SHP77 treated with DMSO at 0.1 percent for 48 hours (cell line): ENCODE data around the gene TCF23.
"Not testable (repeated sequence)": the region's sequence is repeated elsewhere in the genome, so short reads cannot be mapped to it uniquely, and the experiment has no call there.

Experiments used
- DNase-seq: peaks from one replicate; lab custom pipeline; 2025; lab: John Stamatoyannopoulos, UW

Gene TCF23

DNA sequence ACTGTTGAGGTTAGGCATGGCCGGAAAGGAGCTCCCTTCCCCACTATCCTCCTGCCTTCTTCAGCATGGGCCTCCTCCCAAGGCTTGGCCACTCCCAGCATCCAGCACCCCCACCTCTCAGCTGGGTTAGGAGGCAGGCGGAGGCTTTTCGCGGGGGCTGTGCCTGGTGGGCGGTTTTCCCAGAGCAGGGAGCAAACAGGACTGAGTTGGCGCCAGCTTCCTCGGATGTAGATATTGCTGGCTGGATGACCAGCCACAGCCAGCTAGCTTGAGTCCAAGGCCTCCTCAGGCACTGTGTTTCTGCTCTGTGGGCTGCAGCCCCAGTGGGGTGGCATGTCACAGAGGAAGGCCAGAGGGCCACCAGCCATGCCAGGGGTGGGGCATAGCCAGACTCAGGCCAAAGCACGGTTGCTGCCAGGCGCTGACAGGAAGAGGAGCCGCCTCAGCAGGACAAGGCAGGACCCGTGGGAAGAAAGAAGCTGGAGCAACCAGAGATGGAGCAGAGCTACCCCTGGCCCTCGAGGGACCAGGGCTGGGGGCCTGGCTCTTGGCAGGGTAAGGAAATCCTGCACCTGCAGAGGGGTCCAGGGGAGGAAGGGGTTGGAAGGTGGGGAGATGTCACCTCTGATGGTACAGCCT lies at the start of gene TCF23:
Gene TCF23, plus strand, starts transcription at position 204 of the 639 bp plus-strand sequence. Its CDS starts 130 bp downstream, at position 334.
- DNase-seq, result no peak

DNA sequence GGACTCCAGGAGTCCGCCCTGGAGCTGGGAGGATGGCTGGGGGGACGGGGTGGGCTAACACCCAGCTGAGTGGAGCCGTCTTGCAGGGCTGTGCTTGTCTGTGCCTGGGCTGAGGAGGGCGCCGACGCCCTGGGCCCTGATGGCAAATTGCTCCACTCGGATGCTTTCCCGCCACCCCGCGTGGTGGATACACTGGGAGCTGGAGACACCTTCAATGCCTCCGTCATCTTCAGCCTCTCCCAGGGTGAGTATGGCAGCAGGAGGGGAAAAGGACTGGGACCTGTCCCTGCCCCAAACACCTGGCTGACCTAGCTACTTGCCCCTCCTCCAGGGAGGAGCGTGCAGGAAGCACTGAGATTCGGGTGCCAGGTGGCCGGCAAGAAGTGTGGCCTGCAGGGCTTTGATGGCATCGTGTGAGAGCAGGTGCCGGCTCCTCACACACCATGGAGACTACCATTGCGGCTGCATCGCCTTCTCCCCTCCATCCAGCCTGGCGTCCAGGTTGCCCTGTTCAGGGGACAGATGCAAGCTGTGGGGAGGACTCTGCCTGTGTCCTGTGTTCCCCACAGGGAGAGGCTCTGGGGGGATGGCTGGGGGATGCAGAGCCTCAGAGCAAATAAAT lies 49.4 kb upstream of the TCF23 start:
- DNase-seq, result no peak

GRCh38 chr2:27100036-27100435 lies 48.8 kb upstream of the TCF23 start:
- no peak for DNase-seq

DNA sequence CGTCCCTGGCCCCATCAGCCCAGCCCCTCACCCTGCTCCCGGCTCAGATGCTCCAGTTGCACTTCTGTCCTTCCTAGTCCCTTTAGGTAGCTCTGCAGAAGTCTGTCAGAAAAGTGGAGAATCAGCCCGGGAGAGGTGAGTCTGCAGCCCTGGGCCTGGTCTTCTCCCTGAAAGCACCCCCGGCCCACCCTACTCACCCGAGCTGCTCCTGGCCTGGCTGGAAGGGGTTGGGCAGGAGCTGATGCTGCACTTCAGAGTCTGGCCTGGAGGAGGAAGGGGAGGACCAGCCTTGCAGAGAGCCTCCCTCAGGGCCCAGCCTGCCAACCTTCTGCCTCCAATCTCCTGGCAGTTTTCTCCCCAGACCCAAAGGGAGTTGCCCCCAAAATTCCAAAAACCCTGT lies 46.5 kb upstream of the TCF23 start:
- DNase-seq, result no peak

GRCh38 chr2:27105981-27106380 lies 42.8 kb upstream of the TCF23 start:
- no peak for DNase-seq

- DNase-seq, result no peak
Observed at GRCh38 chr2:27108221-27108620, 40.6 kb upstream of the TCF23 start.

DNA sequence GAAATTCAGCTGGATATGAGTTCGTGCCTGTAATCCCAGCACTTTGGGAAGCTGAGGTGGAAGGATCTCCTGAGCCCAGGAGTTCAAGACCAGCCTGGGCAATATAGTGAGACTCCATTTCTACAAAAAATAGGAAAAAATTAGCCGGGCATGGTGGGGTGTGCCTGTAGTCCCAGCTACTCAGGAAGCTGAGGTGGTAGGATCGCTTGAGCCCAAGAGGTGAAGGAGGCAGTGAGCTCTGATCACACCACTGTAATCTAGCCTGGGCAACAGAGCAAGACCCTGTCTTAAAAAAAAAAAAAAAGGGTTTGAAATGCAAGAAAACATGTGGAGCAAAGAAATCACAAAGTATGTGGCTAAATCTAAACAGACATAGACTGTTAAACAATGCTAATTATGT lies 39.7 kb upstream of the TCF23 start:
- DNase-seq, result no peak

GRCh38 chr2:27110603-27111352 lies 38.0 kb upstream of the TCF23 start:
- DNase-seq, result not testable (repeated sequence)

- DNase-seq, result not testable (repeated sequence)
Observed at GRCh38 chr2:27111392-27112078, 37.3 kb upstream of the TCF23 start.

- no peak for DNase-seq
Observed at GRCh38 chr2:27115519-27115918, 33.3 kb upstream of the TCF23 start.

DNA sequence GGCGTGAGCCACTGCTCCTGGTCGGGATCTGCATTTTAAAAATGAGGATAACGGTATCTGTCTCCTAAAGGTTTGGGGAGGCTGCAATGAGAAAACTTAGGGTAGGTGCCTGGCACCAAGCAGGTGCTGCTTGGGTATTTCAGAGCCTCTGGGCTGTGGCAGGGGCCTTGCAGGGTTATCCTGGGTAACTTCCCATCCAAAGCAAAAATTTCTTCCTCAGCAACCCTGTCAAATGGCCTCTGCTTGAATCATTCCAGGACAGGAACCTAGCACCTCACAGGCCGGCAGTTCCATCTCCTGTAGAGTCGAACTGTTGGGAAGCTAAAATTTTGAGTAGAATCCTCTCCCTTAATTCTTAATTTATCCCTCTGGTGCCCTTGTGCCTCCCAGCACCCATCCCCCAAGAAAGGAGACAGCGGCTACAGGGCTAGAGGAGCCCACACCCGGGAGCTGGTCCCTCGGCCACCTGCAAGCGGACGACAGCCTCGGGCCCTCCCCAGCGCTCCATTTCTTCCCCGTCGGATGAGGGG lies 30.7 kb upstream of the TCF23 start:
- DNase-seq, result no peak

GRCh38 chr2:27118525-27119329 lies 30.1 kb upstream of the TCF23 start, which contains the start of gene CGREF1:
Gene CGREF1 (minus strand): TSS chr2:27119128. CDS start chr2:27104366, 14,762 bp downstream.
- DNase-seq, result no peak

- DNase-seq, result not testable (repeated sequence)
Observed at GRCh38 chr2:27119330-27119670, 29.5 kb upstream of the TCF23 start.

DNA sequence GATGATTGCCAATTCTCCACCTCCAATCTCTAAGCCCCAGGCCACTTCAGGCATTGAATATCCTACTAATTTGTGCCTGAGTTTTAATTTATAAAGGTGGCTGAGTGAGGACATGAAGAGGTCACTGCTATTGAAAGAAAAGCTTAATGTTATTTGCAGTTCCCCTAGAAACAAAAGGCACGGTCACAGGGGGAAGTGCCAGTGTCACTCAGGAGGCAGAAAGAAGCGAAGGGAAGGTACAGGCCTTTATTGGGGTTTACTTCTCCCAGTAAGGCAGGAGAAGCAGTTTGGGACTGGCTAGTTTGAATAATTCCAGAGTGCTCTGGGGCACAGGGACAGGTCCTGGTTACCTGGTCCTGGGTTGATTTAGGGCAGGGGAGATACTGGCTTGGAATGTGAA lies 26.9 kb upstream of the TCF23 start:
- DNase-seq, result no peak

GRCh38 chr2:27122791-27123190 lies 26.0 kb upstream of the TCF23 start:
- no peak for DNase-seq

DNA sequence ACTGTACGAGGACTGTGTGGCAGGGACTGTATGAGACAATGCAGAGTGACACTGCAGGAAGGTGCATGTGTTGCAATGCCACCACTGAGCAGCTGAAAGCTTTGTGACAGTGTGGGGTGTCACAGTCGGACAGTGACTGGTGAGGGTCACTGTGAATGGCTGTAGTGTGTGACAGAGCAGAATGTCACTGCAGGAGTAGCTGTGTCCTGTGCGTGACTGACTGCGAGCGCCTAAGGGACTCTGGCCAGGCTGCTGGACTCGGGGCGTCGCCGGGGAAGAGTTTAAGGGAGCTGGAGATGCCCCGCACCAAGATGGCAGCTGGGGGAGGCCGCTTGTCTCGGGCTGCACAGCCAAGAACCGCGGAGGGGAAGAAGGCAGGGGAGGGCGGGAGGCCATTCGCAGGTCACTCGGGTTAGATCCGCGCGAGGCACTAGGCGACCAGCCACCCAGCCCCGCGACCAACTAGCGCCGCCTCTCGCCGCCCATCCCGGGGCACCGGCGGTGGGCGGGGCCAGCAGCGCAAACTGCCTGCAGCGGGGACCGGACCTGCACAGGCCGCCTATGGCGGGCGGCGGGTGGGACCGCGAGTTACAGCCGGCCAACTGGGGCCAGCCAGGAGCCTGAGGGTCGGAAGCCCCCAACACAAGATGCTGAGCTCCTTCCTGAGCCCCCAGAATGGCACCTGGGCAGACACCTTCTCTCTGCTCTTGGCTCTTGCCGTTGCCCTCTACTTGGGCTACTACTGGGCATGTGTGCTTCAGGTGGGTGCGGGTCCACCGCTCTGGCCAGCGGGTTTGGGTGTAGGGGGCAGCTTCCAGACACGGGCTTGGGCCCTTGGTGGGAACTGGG lies 25.3 kb upstream of the TCF23 start, which contains the start of gene ABHD1:
Gene ABHD1, plus strand, starts transcription at position 514 of the 849 bp plus-strand sequence. Its CDS starts 134 bp downstream, at position 648.
- no peak for DNase-seq

GRCh38 chr2:27125104-27125503 lies 23.7 kb upstream of the TCF23 start:
- no peak for DNase-seq

GRCh38 chr2:27126252-27126710 lies 22.5 kb upstream of the TCF23 start:
- DNase-seq, result no peak

- DNase-seq, result no peak
Observed at GRCh38 chr2:27127883-27128667, 20.7 kb upstream of the TCF23 start.
